Neuronal stem cell (in vitro differentiated cells): ENCODE measurements around the gene GPA33.
A peak's percentile ranks its signal among the peaks of the same experiment; 100 is the strongest.

Experiments used
- DNase-seq: peaks from one replicate; pipeline ENCODE4 v3.0.0-alpha.2; 2013; ENCODE audit warnings: low spot score
- H2AFZ ChIP-seq: one replicate; pipeline ENCODE4 v1.6.1; 2013; ENCODE audit warnings: mild to moderate bottlenecking, low read length, inconsistent platforms
- H2AK5ac ChIP-seq: 2 replicates; pipeline ENCODE4 v1.6.1; 2013; ENCODE audit warnings: low read depth, mild to moderate bottlenecking, inconsistent platforms, low read length, moderate library complexity, mixed read lengths
- H2BK120ac ChIP-seq: 2 replicates; pipeline ENCODE4 v1.6.1; 2013; ENCODE audit warnings: low read depth, mild to moderate bottlenecking, inconsistent platforms, low read length, moderate library complexity, mixed read lengths
- H2BK12ac ChIP-seq: one replicate; pipeline ENCODE4 v1.6.1; 2013; ENCODE audit warnings: low read length, inconsistent platforms
- H2BK15ac ChIP-seq: 2 replicates; pipeline ENCODE4 v1.6.1; 2013; ENCODE audit warnings: mild to moderate bottlenecking, low read length, inconsistent platforms, mixed read lengths
- H2BK5ac ChIP-seq: one replicate; pipeline ENCODE4 v1.6.1; 2013; ENCODE audit warnings: inconsistent platforms, mild to moderate bottlenecking, low read length, moderate library complexity
- H3K14ac ChIP-seq: one replicate; pipeline ENCODE4 v1.6.1; 2013; ENCODE audit warnings: low read length, inconsistent platforms
- H3K18ac ChIP-seq: 2 replicates; pipeline ENCODE4 v1.6.1; 2013; ENCODE audit warnings: low read length, inconsistent platforms
- H3K23ac ChIP-seq: 2 replicates; pipeline ENCODE4 v1.6.1; 2013; ENCODE audit warnings: low read depth, mild to moderate bottlenecking, mixed read lengths, low read length, inconsistent platforms; ENCODE audit not compliant: poor library complexity
- H3K27ac ChIP-seq: replicated peaks from 3 replicates; pipeline ENCODE4 v1.5.1; 2013; ENCODE audit warnings: low read length, inconsistent platforms
- H3K27me3 ChIP-seq, 3 experiments: 2 replicates each; pipeline ENCODE4 v1.6.1; 2013; ENCODE audit warnings: low read length in 3 of 3, mild to moderate bottlenecking in 2 of 3, inconsistent platforms in 1 of 3, low read depth in 1 of 3, mixed read lengths in 1 of 3, moderate library complexity in 1 of 3; ENCODE audit not compliant: control insufficient read depth in 3 of 3, insufficient read depth in 3 of 3
- H3K36me3 ChIP-seq, 2 donors: replicated peaks in 1 of 2; 2 replicates each; pipeline ENCODE4 v1.6.1; 2013; ENCODE audit warnings: low read length in 2 of 2; ENCODE audit not compliant: control insufficient read depth in 2 of 2, insufficient read depth in 2 of 2
- H3K4ac ChIP-seq: 2 replicates; pipeline ENCODE4 v1.6.1; 2013; ENCODE audit warnings: inconsistent platforms, mild to moderate bottlenecking, low read length, moderate library complexity
- H3K4me1 ChIP-seq, 2 donors: 1 replicate in 1 of 2; 2 replicates in 1 of 2; pipeline ENCODE4 v1.6.1; 2013; ENCODE audit warnings: low read length in 2 of 2, low read depth in 1 of 2; ENCODE audit not compliant: control insufficient read depth in 2 of 2, insufficient read depth in 1 of 2
- H3K4me2 ChIP-seq: one replicate; pipeline ENCODE4 v1.6.1; 2013; ENCODE audit warnings: mild to moderate bottlenecking, low read length, inconsistent platforms; ENCODE audit not compliant: insufficient read depth, poor library complexity, severe bottlenecking
- H3K4me3 ChIP-seq, 2 donors: 2 replicates each; pipeline ENCODE4 v1.5.1; 2013; ENCODE audit warnings: low read length in 2 of 2, mild to moderate bottlenecking in 2 of 2, inconsistent platforms in 1 of 2, moderate library complexity in 1 of 2
- H3K79me1 ChIP-seq: one replicate; pipeline ENCODE4 v1.6.1; 2013; ENCODE audit warnings: low read depth, mild to moderate bottlenecking, inconsistent platforms, low read length, moderate library complexity
- H3K9ac ChIP-seq: one replicate; pipeline ENCODE4 v1.6.1; 2013; ENCODE audit warnings: mild to moderate bottlenecking, low read depth, low read length, inconsistent platforms; ENCODE audit not compliant: poor library complexity
- H3K9me3 ChIP-seq, 2 donors: replicated peaks in 1 of 2; 2 replicates each; pipeline versions ENCODE3 to v1.6.1; 2013; ENCODE audit warnings: low read length in 2 of 2, mild to moderate bottlenecking in 2 of 2, inconsistent platforms in 1 of 2, low read depth in 1 of 2, mixed read lengths in 1 of 2, moderate library complexity in 1 of 2; ENCODE audit not compliant: control insufficient read depth in 2 of 2, insufficient read depth in 1 of 2
- H4K8ac ChIP-seq: one replicate; pipeline ENCODE4 v1.6.1; 2013; ENCODE audit warnings: low read depth, mild to moderate bottlenecking, inconsistent platforms, low read length, moderate library complexity
- H4K91ac ChIP-seq: one replicate; pipeline ENCODE4 v1.6.1; 2013; ENCODE audit warnings: low read length, low read depth, mild to moderate bottlenecking, inconsistent platforms; ENCODE audit not compliant: poor library complexity
- WGBS, 2 donors: extraction: QIAGEN DNeasy Blood & Tissue Kit; methylation state at CpG; one replicate each; pipeline ENCODE4 v1.1.7; 2013; ENCODE audit warnings: missing lambda C conversion rate in 2 of 2, mixed read lengths in 1 of 2; ENCODE audit not compliant: insufficient read length in 2 of 2, insufficient replicate concordance in 1 of 2; ENCODE audit errors: extremely low coverage in 2 of 2; 5-methylcytosine and 5-hydroxymethylcytosine counted together

Gene GPA33

GRCh38 chr1:167066333-167067122, 23.6 kb downstream of the GPA33 start:
- peak overlapping the region; percentile 86 for H2AFZ ChIP-seq
- H2AK5ac ChIP-seq: no peak overlapping the region
- no peak overlapping the region for H2BK120ac ChIP-seq
- H3K27ac ChIP-seq: no peak overlapping the region
- no peak overlapping the region for H4K91ac ChIP-seq
- H4K8ac ChIP-seq: no peak overlapping the region
- H3K79me1 ChIP-seq: no peaks in the 10 kb centered on the region
- no peaks in the 10 kb centered on the region for H3K9me3 ChIP-seq
- peaks cover 0 to 18% (median 0%) of the 10 kb centered on the region in 3 experiments for H3K27me3 ChIP-seq
- no peak overlapping the region for H3K9ac ChIP-seq
- H2BK15ac ChIP-seq: no peak overlapping the region
- H3K14ac ChIP-seq: no peak overlapping the region
- no peak overlapping the region for H3K23ac ChIP-seq
- DNase-seq: peak; percentile 73
- H2BK12ac ChIP-seq: no peak overlapping the region
- peak overlapping the region; percentile 45 for H2BK5ac ChIP-seq
- peak overlapping the region; percentile 35 for H3K4me2 ChIP-seq
- H3K18ac ChIP-seq: peak overlapping the region; percentile 80
- no peak overlapping the region for H3K4ac ChIP-seq
- no CpG with 5 or more reads among the region's 31 CpGs for WGBS, 2 donors
- H3K4me1 ChIP-seq: peaks cover 0 to 3% of the 10 kb centered on the region in 2 donors
- peak overlapping the region in 1 of 2 donors; percentile 17 for H3K4me3 ChIP-seq
- H3K36me3 ChIP-seq: no peaks in the 10 kb centered on the region

DNA sequence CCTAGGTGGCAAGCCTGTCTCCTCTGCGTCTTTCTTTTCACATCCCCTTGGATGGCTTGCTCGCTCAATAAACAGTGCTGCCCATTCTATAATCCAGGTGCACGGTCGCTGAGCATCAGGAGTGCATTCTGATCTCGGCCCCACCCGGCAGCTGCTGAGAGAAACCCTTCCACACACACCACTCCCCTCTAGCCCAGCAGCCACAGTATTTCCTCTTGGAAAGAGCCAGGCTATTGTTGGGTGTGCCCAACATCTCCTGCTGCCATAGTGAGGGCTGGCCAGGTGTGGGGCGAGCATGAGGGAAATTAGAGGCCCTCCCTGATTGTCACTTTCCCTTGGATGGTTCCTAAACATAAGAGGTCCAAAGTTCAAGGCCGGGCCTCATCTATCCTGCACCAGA, 24.7 kb downstream of the GPA33 start:
- no peak overlapping the region for H3K4me3 ChIP-seq
- H2AFZ ChIP-seq: no peak overlapping the region
- no CpG with 5 or more reads among the region's 8 CpGs for WGBS, 2 donors
- H3K14ac ChIP-seq: no peak overlapping the region
- peaks cover 0 to 18% (median 0%) of the 10 kb centered on the region in 3 experiments for H3K27me3 ChIP-seq
- peak overlapping the region; percentile 81 for H2AK5ac ChIP-seq
- no peak overlapping the region for H3K9ac ChIP-seq
- H3K9me3 ChIP-seq: no peaks in the 10 kb centered on the region
- peak overlapping the region; percentile 79 for H2BK15ac ChIP-seq
- no peaks in the 10 kb centered on the region for H3K36me3 ChIP-seq
- no peak overlapping the region for H4K91ac ChIP-seq
- no peak overlapping the region for H3K4ac ChIP-seq
- H4K8ac ChIP-seq: no peak overlapping the region
- no peak for DNase-seq
- H3K4me1 ChIP-seq: peaks cover 0 to 3% of the 10 kb centered on the region in 2 donors
- no peaks in the 10 kb centered on the region for H3K79me1 ChIP-seq
- H3K27ac ChIP-seq: no peak overlapping the region
- H3K4me2 ChIP-seq: no peak overlapping the region
- H3K18ac ChIP-seq: no peak overlapping the region
- no peak overlapping the region for H2BK120ac ChIP-seq
- H2BK5ac ChIP-seq: no peak overlapping the region
- no peak overlapping the region for H3K23ac ChIP-seq
- peak overlapping the region; percentile 66 for H2BK12ac ChIP-seq

DNA sequence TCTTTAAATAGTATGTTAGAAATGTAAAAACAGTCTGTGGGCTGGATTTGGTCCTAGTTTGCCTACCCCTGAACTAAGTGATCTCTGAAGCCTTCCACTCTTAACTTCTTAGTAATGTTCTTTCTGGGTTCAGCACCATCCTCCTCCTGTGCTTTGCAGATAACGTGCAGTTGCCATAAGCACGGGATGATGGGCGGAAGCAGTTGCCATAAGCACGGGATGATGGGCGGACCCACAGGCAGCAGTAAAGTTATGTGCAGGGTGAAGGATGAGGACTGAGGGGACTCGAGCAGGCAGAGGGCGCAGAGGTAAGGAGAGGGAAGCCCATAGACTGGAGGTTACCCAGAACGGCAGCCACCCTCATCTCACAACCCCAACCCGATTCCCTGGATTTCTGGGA, 25.6 kb downstream of the GPA33 start:
- Histone ChIP-seq H3K9ac (no peak overlapping the region), H3K18ac (no peak overlapping the region), H2BK15ac (peak overlapping the region; percentile 79), H3K4me2 (no peak overlapping the region), H3K4me3 (no peak overlapping the region), H3K14ac (no peak overlapping the region), H3K4ac (no peak overlapping the region), H2AFZ (no peak overlapping the region), H2BK5ac (no peak overlapping the region), H4K8ac (no peak overlapping the region), H2BK120ac (no peak overlapping the region), H3K36me3 (no peaks in the 10 kb centered on the region), H2BK12ac (no peak overlapping the region), H3K4me1 (peaks cover 0 to 3% of the 10 kb centered on the region in 2 donors), H3K79me1 (no peaks in the 10 kb centered on the region), H4K91ac (no peak overlapping the region), H2AK5ac (peak overlapping the region; percentile 81), H3K27ac (no peak overlapping the region), H3K23ac (no peak overlapping the region), H3K27me3 (peaks cover 0 to 18% (median 0%) of the 10 kb centered on the region in 3 experiments), H3K9me3 (no peaks in the 10 kb centered on the region)
- no peak for DNase-seq
- WGBS, 2 donors: no CpG with 5 or more reads among the region's 9 CpGs

DNA sequence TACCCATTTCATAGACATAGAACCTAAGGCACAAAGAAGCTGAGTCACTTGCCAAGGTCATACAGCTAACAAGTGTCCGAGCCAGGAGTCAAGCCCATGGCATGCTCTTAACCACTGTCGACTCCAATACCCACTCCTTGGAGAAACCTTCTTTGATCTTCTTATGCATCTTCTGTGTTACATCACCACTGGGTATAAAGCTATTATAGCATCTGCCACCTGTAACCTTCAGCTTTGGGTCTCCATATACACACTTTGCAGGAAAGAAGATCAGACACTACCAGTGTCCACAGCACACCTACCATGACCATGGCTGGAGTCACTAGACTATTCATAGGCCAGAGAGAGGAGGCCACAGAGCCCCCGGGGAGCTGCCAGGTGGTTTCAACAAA, 29.1 kb downstream of the GPA33 start:
- Histone ChIP-seq H4K91ac (no peak overlapping the region), H3K4me2 (no peak overlapping the region), H2BK12ac (no peak overlapping the region), H3K4ac (no peak overlapping the region), H2AK5ac (no peak overlapping the region), H4K8ac (no peak overlapping the region), H3K14ac (no peak overlapping the region), H3K23ac (no peak overlapping the region), H3K4me1 (peaks cover 5 to 12% of the 10 kb centered on the region in 2 donors), H3K18ac (no peak overlapping the region), H3K36me3 (peaks cover 0 to 3% of the 10 kb centered on the region in 2 donors), H3K4me3 (no peak overlapping the region), H2BK15ac (no peak overlapping the region), H2BK120ac (no peak overlapping the region), H3K79me1 (peaks cover 3% of the 10 kb centered on the region), H3K27me3 (peaks cover 0 to 14% (median 2%) of the 10 kb centered on the region in 3 experiments), H2AFZ (no peak overlapping the region), H3K27ac (no peak overlapping the region), H2BK5ac (no peak overlapping the region), H3K9me3 (peaks cover 0 to 6% of the 10 kb centered on the region in 2 donors), H3K9ac (no peak overlapping the region)
- no peak for DNase-seq
- no CpG with 5 or more reads among the region's 3 CpGs for WGBS, 2 donors
